Vagina (tissue), 2 donors: ENCODE data around the gene MAST4. TPM values are rescaled to one million over a fixed set of nuclear protein-coding genes. Genes with fewer than 3 reads are reported as not detected.

ENCODE experiments used
- DNase-seq, 2 donors: peaks; one replicate each; pipeline ENCODE4 v3.0.0-alpha.2; 2017; ENCODE audit errors: extremely low spot score in 2 of 2
- H3K27ac ChIP-seq: fragments of 200-600 bp; sonication (generic); one replicate; pipeline ENCODE4 v1.5.1; 2019
- H3K27me3 ChIP-seq: fragments of 200-600 bp; sonication (generic); one replicate; pipeline ENCODE4 v1.5.1; 2019
- H3K36me3 ChIP-seq, 2 donors: fragments of 200-600 bp; sonication (generic); one replicate each; pipeline ENCODE4 v1.5.1; 2017 to 2019
- H3K4me1 ChIP-seq: fragments of 200-600 bp; sonication (generic); one replicate; pipeline ENCODE4 v1.5.1; 2019
- H3K4me3 ChIP-seq, 2 donors: fragments of 200-600 bp; sonication (generic); 1 replicate in 1 of 2; 2 replicates in 1 of 2; pipeline ENCODE4 v1.5.1; 2016 to 2019
- H3K9me3 ChIP-seq: fragments of 200-600 bp; sonication (generic); one replicate; pipeline ENCODE4 v1.5.1; 2019
- CTCF ChIP-seq, 3 experiments: fragments of 450-650 bp in 2 of 3; fragments of 200-600 bp in 1 of 3; sonication (generic) in 1 of 3; IDR thresholded peaks; one replicate each; pipeline ENCODE4 v1.5.1; 2017 to 2019; ENCODE audit warnings: antibody characterized with exemption in 3 of 3, mild to moderate bottlenecking in 2 of 3, moderate library complexity in 2 of 3
- POLR2A ChIP-seq, 2 donors: fragments of 450-650 bp; IDR thresholded peaks; one replicate each; pipeline ENCODE4 v1.6.1; 2017; ENCODE audit warnings: antibody characterized with exemption in 2 of 2, mild to moderate bottlenecking in 2 of 2, moderate library complexity in 2 of 2
- POLR2AphosphoS5 ChIP-seq, 2 donors: sonication (generic); formaldehyde crosslinking; IDR thresholded peaks; one replicate each; pipeline ENCODE4 v1.9.0; 2017; ENCODE audit warnings: antibody characterized with exemption in 2 of 2, mild to moderate bottlenecking in 2 of 2, low read depth in 1 of 2; ENCODE audit not compliant: insufficient read depth in 1 of 2
- intact Hi-C: fragments of 100-400 bp; cut with DNase I; formaldehyde crosslinking; loops from one replicate; pipeline ENCODE4 v1.15.1; 2023
- total RNA-seq: library from RNA; depleted of rRNA; stranded (reverse); fragments of >200 nt; gene quantifications from one replicate; pipeline ENCODE4 v1.2.3, GENCODE V29; 2016

MAST4 gene
- total RNA-seq, 1 donor from 2014 or later: 85.9 TPM

DNA sequence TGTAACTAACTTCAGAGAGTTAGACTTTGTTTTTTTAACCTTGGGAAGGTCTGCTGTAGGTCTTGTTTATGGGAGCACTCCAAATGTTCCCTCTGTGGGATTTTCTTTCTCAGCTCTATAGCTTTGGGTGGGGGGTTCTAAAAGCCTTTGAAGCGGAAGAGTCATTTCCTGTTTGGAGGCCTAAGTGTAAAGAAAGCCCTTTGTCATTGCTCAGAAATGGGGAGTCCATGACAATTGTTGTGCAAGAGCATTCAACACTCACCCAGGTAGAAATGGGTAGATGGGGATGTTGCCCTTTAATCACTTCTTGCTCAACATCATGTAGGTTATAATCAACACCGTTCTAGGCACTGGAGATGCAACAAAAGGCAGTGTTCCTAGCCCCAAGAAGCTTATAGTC is 30.3 kb upstream of the MAST4 start:
- no peak for DNase-seq
- no peaks in the 10 kb centered on the region for H3K27me3 ChIP-seq
- H3K9me3 ChIP-seq: no peaks in the 10 kb centered on the region
- intact Hi-C loops: no loop called here
- no peak overlapping the region for H3K27ac ChIP-seq
- TF ChIP-seq POLR2A (IDR thresholded peaks at IDR 0.05) (no peak), CTCF (IDR thresholded peaks at IDR 0.05) (no peak), POLR2AphosphoS5 (IDR thresholded peaks at IDR 0.05; ENCODE audit: insufficient read depth in 1 of 2, low read depth in 1 of 2) (no peak)
- no peak overlapping the region for H3K4me3 ChIP-seq
- H3K4me1 ChIP-seq: no peaks in the 10 kb centered on the region
- no peaks in the 10 kb centered on the region for H3K36me3 ChIP-seq

GRCh38 chr5:66567474-66567873 is 28.7 kb upstream of the MAST4 start:
- Histone ChIP-seq H3K27ac (no peak overlapping the region), H3K4me1 (no peaks in the 10 kb centered on the region), H3K4me3 (no peak overlapping the region), H3K27me3 (no peaks in the 10 kb centered on the region), H3K36me3 (no peaks in the 10 kb centered on the region), H3K9me3 (no peaks in the 10 kb centered on the region)
- TF ChIP-seq CTCF (IDR thresholded peaks at IDR 0.05) (no peak), POLR2AphosphoS5 (IDR thresholded peaks at IDR 0.05; ENCODE audit: insufficient read depth in 1 of 2, low read depth in 1 of 2) (no peak), POLR2A (IDR thresholded peaks at IDR 0.05) (no peak)
- DNase-seq: no peak
- intact Hi-C loops: no loop called here

DNA sequence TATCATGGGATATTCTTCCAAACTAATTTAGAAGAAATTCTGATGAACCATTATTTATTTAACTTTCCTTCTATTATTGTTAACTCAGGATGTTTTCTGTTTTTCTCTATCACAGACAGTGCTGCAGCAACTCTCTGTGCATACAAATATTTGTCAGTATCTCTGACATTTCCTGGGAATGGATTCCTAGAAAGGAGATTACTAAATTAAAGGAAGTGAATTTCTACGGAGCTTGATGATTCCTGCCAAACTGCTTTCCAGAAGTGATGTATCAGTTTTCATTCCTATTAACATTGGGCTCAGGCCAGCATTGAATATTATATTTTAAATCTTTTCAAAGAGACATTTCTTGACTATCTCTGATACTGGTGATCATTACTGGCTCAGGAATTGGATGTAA is 26.0 kb upstream of the MAST4 start:
- no peaks in the 10 kb centered on the region for H3K4me1 ChIP-seq

DNA sequence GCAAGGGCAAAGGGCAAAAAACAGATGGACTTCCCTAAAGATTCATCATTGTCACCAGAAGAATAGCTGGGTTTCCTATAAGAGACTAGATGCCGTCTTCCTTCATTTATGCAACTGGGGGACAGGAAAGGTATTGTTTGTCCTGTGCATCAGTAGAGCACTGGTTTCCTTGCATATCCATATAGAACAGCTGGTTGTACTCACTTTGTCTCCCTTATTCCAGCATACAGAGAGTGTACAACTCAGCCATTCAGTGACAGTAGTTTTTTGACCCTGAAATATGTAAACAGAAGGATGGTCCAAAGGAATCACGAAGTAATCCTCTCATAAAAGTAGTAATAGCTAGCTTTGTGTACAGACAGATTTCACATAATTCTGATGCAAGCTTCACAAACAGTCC is 22.5 kb upstream of the MAST4 start:
- no peak for DNase-seq
- H3K36me3 ChIP-seq: no peaks in the 10 kb centered on the region
- intact Hi-C loops: no loop called here
- H3K4me3 ChIP-seq: no peak overlapping the region
- no peaks in the 10 kb centered on the region for H3K4me1 ChIP-seq
- TF ChIP-seq POLR2A (IDR thresholded peaks at IDR 0.05): no peak
- no peak for TF ChIP-seq POLR2AphosphoS5 (IDR thresholded peaks at IDR 0.05; ENCODE audit: insufficient read depth in 1 of 2, low read depth in 1 of 2)
- no peak for TF ChIP-seq CTCF (IDR thresholded peaks at IDR 0.05)
- H3K27me3 ChIP-seq: no peaks in the 10 kb centered on the region
- no peak overlapping the region for H3K27ac ChIP-seq
- no peaks in the 10 kb centered on the region for H3K9me3 ChIP-seq

More for the DNA sequence above, 26.0 kb upstream of the MAST4 start:
- Histone ChIP-seq H3K27ac (no peak overlapping the region), H3K9me3 (no peaks in the 10 kb centered on the region), H3K27me3 (no peaks in the 10 kb centered on the region), H3K36me3 (no peaks in the 10 kb centered on the region), H3K4me3 (no peak overlapping the region)
- DNase-seq: no peak
- TF ChIP-seq POLR2AphosphoS5 (IDR thresholded peaks at IDR 0.05; ENCODE audit: insufficient read depth in 1 of 2, low read depth in 1 of 2) (no peak), CTCF (IDR thresholded peaks at IDR 0.05) (no peak), POLR2A (IDR thresholded peaks at IDR 0.05) (no peak)
- intact Hi-C loops: no loop called here

DNA sequence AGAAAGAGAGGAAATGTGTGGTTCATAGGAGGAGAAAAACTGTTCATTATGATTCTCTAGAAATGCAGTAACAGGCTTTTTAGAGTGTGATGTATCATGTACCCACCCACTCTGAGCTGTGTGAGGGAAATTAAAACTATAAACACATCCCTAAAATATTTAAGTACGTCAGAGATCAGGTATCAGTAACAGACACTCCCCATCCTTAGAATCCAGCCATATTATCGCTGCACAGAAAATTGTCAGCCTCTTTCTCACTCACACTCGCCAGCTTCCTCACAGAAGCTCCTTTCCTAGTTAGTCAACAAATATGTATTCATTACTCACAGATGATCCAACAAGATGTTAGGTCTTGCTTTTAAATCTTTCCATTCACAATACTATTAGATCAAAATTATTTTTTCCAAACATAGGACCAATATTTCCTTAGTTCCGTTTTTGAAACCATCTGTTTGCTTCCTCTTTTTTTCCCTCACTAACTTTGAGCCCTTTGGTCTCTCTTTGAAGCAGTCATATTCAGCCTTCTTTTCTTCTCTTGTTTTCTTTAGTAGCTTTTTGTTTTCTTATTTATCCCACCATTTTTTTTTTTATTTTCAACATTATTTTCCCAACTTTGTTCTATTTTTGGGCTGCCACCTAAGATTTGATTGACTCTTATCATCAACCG is 13.6 kb upstream of the MAST4 start:
- Histone ChIP-seq H3K27me3 (no peaks in the 10 kb centered on the region), H3K4me1 (no peaks in the 10 kb centered on the region), H3K27ac (no peak overlapping the region), H3K36me3 (no peaks in the 10 kb centered on the region), H3K9me3 (no peaks in the 10 kb centered on the region), H3K4me3 (no peak overlapping the region)
- intact Hi-C loops: no loop called here
- DNase-seq: no peak
- TF ChIP-seq POLR2A (IDR thresholded peaks at IDR 0.05): no peak
- TF ChIP-seq CTCF (IDR thresholded peaks at IDR 0.05): no peak
